ENCODE measurements around the gene GPC1.

DNA sequence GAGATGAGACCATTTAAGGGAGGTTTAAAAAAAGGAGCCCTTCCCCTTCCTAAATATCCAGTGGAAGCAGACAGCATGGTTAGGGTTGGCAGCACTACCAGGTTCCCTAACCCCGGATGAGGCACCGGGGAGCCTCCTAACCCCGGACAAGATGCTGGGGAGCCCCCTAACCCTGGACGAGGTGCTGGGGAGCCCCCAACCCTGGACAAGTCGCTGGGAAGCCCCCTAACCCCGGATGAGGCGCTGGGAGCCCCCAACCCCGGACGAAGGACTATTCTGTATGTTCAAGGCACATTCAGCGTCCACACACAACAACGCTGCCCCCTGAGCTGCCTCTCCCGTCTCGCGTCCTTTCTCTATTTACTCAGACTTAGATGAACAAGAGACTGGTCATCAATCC, 70.4 kb downstream of the GPC1 start:
- TF ChIP-seq, protein P1, sequence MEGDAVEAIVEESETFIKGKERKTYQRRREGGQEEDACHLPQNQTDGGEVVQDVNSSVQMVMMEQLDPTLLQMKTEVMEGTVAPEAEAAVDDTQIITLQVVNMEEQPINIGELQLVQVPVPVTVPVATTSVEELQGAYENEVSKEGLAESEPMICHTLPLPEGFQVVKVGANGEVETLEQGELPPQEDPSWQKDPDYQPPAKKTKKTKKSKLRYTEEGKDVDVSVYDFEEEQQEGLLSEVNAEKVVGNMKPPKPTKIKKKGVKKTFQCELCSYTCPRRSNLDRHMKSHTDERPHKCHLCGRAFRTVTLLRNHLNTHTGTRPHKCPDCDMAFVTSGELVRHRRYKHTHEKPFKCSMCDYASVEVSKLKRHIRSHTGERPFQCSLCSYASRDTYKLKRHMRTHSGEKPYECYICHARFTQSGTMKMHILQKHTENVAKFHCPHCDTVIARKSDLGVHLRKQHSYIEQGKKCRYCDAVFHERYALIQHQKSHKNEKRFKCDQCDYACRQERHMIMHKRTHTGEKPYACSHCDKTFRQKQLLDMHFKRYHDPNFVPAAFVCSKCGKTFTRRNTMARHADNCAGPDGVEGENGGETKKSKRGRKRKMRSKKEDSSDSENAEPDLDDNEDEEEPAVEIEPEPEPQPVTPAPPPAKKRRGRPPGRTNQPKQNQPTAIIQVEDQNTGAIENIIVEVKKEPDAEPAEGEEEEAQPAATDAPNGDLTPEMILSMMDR (IDR thresholded peaks at IDR 0.05; ENCODE audit: low read length) = no peak
- no peak for TF ChIP-seq EZH2 (IDR thresholded peaks at IDR 0.05; ENCODE audit: borderline replicate concordance, low read length)
